Measurements from ENCODE around the gene IMMP2L. TPM values are rescaled to one million over a fixed set of nuclear protein-coding genes. Genes with fewer than 3 reads are reported as not detected.

The IMMP2L gene
- total RNA-seq, 1 experiment from 2014 or later, result 8.8 TPM

DNA sequence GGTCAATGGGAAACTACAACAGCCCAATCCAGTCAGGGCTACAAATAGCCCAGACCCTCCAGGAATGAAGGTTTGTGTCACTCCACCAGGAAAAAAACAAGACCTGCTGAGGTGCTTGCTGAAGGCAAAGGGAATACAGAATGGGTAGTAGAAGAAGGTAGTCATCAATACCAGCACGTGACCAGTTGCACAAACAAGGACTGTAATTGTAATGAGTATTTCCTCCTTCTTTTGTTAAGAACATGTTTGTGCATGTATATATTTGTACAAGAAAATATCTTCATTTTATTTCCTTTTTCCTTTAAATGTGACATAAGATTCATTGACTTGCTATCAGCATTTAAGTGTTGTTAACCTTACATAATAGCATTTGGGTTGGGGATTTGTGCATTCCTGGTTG lies 229.3 kb downstream of the IMMP2L start:
- intact Hi-C loops (cut with micrococcal nuclease; ENCODE audit: unreplicated experiment) (loop anchor here (10.0 kb wide), 1 partner anchor 152 kb away; no protein-coding TSS in a partner anchor), in situ Hi-C loops (cut with HindIII; ENCODE audit: low pct_unique_long_range_greater_than_20kb, low sequenced_read_pairs) (no loop called here)
- BruUV-seq (replicated peaks), result no TSS peak
- Histone ChIP-seq H3K27me3 (ENCODE audit: control insufficient read depth, insufficient read depth, low read length) (no peaks in the 10 kb centered on the region), H3K9me3 (ENCODE audit: control insufficient read depth, insufficient read depth, low read depth, low read length) (no peaks in the 10 kb centered on the region), H3K4me1 (ENCODE audit: control insufficient read depth, insufficient read depth, low read length) (no peaks in the 10 kb centered on the region), H3K36me3 (ENCODE audit: control insufficient read depth, insufficient read depth, low read length) (no peaks in the 10 kb centered on the region; the same call in 1 of the 2 replicates), H3K27ac (ENCODE audit: low read length) (no peak overlapping the region), H3K4me3 (ENCODE audit: low read depth in 2 of 2, low read length in 2 of 2) (no peak overlapping the region)
- DNase-seq (ENCODE audit: low read depth, low spot score) (no peak), ATAC-seq (no peak)
- ChIA-PET POLR2A (no interaction called here), CTCF (no interaction called here)
- TF ChIP-seq CTCF (IDR thresholded peaks at IDR 0.05), result no peak
- no peak for TF ChIP-seq SIN3A (IDR thresholded peaks at IDR 0.05; ENCODE audit: borderline replicate concordance, insufficient read depth, low read depth, low read length)
- TF ChIP-seq POLR2AphosphoS5 (IDR thresholded peaks at IDR 0.05; ENCODE audit: low read depth, low read length), result no peak
- TF ChIP-seq TCF7L2 (IDR thresholded peaks at IDR 0.05; ENCODE audit: low read depth, low read length), result no peak
- TF ChIP-seq REST (IDR thresholded peaks at IDR 0.05; ENCODE audit: insufficient read depth in 1 of 2, low read depth in 2 of 2, low read length in 1 of 2), result no peak

DNA sequence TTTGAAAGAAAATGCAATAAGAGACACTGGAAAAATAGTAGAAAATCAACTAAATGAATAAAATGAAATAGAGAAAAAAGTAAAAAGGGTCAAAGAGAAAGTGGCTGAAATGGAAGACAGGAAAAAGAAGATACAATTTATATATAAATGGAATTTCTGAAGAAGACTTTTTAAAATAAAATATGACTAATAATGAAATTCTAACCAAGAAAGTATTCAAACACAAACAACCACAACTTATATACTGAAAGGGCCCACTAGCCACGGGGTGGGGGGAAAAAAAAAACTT lies 232.1 kb downstream of the IMMP2L start:
- Histone ChIP-seq H3K27me3 (ENCODE audit: control insufficient read depth, insufficient read depth, low read length) (no peaks in the 10 kb centered on the region), H3K27ac (ENCODE audit: low read length) (no peak overlapping the region), H3K4me1 (ENCODE audit: control insufficient read depth, insufficient read depth, low read length) (no peaks in the 10 kb centered on the region), H3K4me3 (ENCODE audit: low read depth in 2 of 2, low read length in 2 of 2) (no peak overlapping the region), H3K36me3 (ENCODE audit: control insufficient read depth, insufficient read depth, low read length) (no peaks in the 10 kb centered on the region; the same call in 1 of the 2 replicates), H3K9me3 (ENCODE audit: control insufficient read depth, insufficient read depth, low read depth, low read length) (no peaks in the 10 kb centered on the region)
- POLR2A ChIA-PET, result no interaction called here
- DNase-seq (ENCODE audit: low read depth, low spot score) (no peak), ATAC-seq (no peak)
- in situ Hi-C loops (cut with HindIII; ENCODE audit: low pct_unique_long_range_greater_than_20kb, low sequenced_read_pairs) (no loop called here), intact Hi-C loops (cut with micrococcal nuclease; ENCODE audit: unreplicated experiment) (loop anchor here (10.0 kb wide), 1 partner anchor 155 kb away; no protein-coding TSS in a partner anchor)
- CTCF ChIA-PET, result no interaction called here
- BruUV-seq (replicated peaks), result no TSS peak
- no peak for TF ChIP-seq SIN3A (IDR thresholded peaks at IDR 0.05; ENCODE audit: borderline replicate concordance, insufficient read depth, low read depth, low read length)
- no peak for TF ChIP-seq TCF7L2 (IDR thresholded peaks at IDR 0.05; ENCODE audit: low read depth, low read length)
- no peak for TF ChIP-seq POLR2AphosphoS5 (IDR thresholded peaks at IDR 0.05; ENCODE audit: low read depth, low read length)
- TF ChIP-seq REST (IDR thresholded peaks at IDR 0.05; ENCODE audit: insufficient read depth in 1 of 2, low read depth in 2 of 2, low read length in 1 of 2), result no peak
- no peak for TF ChIP-seq CTCF (IDR thresholded peaks at IDR 0.05)
